ENCODE measurements around the gene SERTAD2.

The SERTAD2 gene

DNA sequence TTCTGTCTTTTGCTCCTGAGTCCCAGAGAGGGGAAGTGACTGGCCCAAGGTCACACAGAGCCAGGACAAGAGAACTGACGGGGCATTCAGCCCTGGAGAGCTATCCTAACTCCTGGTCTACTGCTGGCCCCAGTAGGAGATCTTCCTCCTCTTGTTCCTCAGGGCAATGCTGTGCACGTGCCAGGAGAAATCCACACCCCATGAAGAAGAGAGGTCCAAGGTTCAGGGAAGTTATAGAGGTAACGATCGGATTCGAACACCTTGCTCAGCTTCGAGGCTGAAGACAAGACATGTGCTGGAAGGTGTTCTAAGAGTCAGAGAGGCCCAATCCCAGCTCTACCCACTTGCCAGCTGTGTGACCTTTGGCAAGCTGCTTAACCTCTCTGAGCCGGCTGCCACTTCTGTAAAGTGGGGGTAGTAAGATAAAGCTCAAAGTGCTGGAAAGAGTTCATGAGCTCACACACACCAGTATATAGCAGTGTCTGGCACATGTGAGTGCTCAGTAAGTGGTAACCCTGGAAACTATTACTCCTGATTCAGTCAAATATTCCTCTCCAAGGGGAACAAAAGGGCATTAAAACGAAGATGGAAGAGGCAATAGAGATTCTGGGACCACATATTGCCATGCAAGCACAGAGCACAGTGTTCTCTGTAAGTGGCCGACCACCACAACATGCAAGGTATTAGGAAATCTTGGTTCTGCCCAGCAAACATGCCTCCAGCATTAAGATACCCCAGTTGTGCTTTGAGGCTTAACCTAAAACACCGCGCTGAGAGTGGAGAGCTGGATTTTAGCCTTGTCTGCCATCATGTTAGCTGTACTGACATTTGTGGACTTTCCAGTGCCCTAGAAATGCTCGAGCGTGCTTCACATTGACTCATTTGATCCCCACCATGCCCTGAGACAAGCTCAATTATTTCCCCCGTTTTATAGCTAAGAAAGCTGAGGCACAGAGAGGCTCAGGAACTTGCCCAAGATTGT lies 25.6 kb downstream of the SERTAD2 start:
- H3K4ac ChIP-seq (ENCODE audit: low read depth, low read length): no peak overlapping the region
- no peak for DNase-seq

DNA sequence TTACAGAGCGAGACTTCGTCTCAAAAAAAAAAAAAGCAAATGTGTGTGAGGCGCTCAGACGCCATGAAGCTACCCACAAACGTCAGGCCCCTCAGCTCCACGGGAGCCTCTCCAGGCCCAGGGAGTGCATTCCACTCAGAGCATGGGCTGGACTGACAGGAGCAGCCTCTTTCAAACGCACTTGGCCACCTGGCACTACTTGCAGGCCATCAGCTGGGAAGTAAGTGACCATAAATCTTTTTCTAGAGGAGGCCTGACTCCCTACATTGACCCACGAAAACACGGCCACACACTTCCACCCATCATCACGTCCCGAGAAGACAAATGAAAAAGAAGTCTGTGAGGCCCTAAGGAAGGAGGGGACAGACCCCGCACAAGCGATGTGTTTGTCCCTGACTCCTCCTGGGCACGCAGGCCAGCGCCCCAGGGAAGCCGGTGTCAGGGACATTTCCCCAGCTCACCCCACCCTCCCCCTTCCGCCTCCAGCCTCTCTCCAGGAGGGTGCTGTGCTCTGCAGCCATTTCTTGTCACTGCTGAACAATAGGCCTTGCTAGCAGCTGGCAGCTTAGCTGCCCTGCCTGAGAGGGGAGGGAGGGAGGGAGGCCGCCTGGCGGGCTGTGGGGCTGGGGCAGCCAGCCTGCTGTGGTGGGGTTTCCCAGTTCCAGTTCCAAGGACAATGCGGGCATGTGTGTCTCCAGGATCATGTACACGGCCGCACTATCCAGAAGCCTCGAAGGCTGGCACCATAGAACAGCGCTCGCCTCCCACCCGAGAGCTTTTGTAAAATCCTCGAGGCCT lies 26.6 kb downstream of the SERTAD2 start:
- no CpG with 5 or more reads among the region's 27 CpGs for WGBS (ENCODE audit: extremely low coverage, insufficient coverage, insufficient read length)
- H3K79me1 ChIP-seq (ENCODE audit: low read length): no peaks in the 10 kb centered on the region
- no peak overlapping the region for H2BK12ac ChIP-seq (ENCODE audit: low read length)
- no peak overlapping the region for H2AK5ac ChIP-seq (ENCODE audit: low read length)
- no peak overlapping the region for H2BK5ac ChIP-seq (ENCODE audit: low read depth, low read length, poor library complexity)
- no peak overlapping the region for H3K23ac ChIP-seq (ENCODE audit: low read length)
- H3K36me3 ChIP-seq (ENCODE audit: control insufficient read depth in 1 of 2, insufficient read depth in 2 of 2, low read length in 2 of 2): peaks cover 6 to 8% of the 10 kb centered on the region in 2 experiments
- no peak overlapping the region for H4K12ac ChIP-seq (ENCODE audit: low read depth, low read length)
- no peak overlapping the region for H3K14ac ChIP-seq (ENCODE audit: low read length)
- no peak overlapping the region for H3K4me2 ChIP-seq (ENCODE audit: low read length)
- H3K4ac ChIP-seq (ENCODE audit: low read depth, low read length): no peak overlapping the region
- no peak overlapping the region for H3K4me3 ChIP-seq (ENCODE audit: low read depth, low read length)
- H2BK120ac ChIP-seq (ENCODE audit: insufficient read depth, low read length, poor library complexity): no peak overlapping the region
- H3K9me3 ChIP-seq (ENCODE audit: insufficient read depth, low read depth, low read length): no peaks in the 10 kb centered on the region
- H3K9ac ChIP-seq (ENCODE audit: low read length): no peak overlapping the region
- H4K8ac ChIP-seq (ENCODE audit: low read depth, low read length): no peak overlapping the region
- no peak overlapping the region for H2AFZ ChIP-seq (ENCODE audit: insufficient read depth, low read length, poor library complexity)
- no peak overlapping the region for H4K91ac ChIP-seq (ENCODE audit: low read depth, low read length)
- H3K27ac ChIP-seq (ENCODE audit: low read depth, low read length): no peak overlapping the region
- H3K79me2 ChIP-seq (ENCODE audit: control insufficient read depth, insufficient read depth, low read length, poor library complexity): no peaks in the 10 kb centered on the region
- H3K4me1 ChIP-seq (ENCODE audit: control insufficient read depth in 1 of 2, insufficient read depth in 2 of 2, low read length in 2 of 2): no peaks in the 10 kb centered on the region
- no peak for DNase-seq
- no peak overlapping the region for H3K18ac ChIP-seq (ENCODE audit: low read length)
- H3K27me3 ChIP-seq (ENCODE audit: insufficient read depth, low read length): no peaks in the 10 kb centered on the region

More for the DNA sequence above, 25.6 kb downstream of the SERTAD2 start:
- H4K91ac ChIP-seq (ENCODE audit: low read depth, low read length): no peak overlapping the region
- no peak overlapping the region for H3K18ac ChIP-seq (ENCODE audit: low read length)
- no peaks in the 10 kb centered on the region for H3K9me3 ChIP-seq (ENCODE audit: insufficient read depth, low read depth, low read length)
- no peak overlapping the region for H2BK120ac ChIP-seq (ENCODE audit: insufficient read depth, low read length, poor library complexity)
- H3K4me3 ChIP-seq (ENCODE audit: low read depth, low read length): no peak overlapping the region
- H3K4me2 ChIP-seq (ENCODE audit: low read length): no peak overlapping the region
- H3K14ac ChIP-seq (ENCODE audit: low read length): no peak overlapping the region
- no CpG with 5 or more reads among the region's 14 CpGs for WGBS (ENCODE audit: extremely low coverage, insufficient coverage, insufficient read length)
- peaks cover 6 to 8% of the 10 kb centered on the region in 2 experiments for H3K36me3 ChIP-seq (ENCODE audit: control insufficient read depth in 1 of 2, insufficient read depth in 2 of 2, low read length in 2 of 2)
- H3K79me1 ChIP-seq (ENCODE audit: low read length): no peaks in the 10 kb centered on the region
- H3K23ac ChIP-seq (ENCODE audit: low read length): no peak overlapping the region
- no peaks in the 10 kb centered on the region for H3K79me2 ChIP-seq (ENCODE audit: control insufficient read depth, insufficient read depth, low read length, poor library complexity)
- no peak overlapping the region for H4K8ac ChIP-seq (ENCODE audit: low read depth, low read length)
- H3K4me1 ChIP-seq (ENCODE audit: control insufficient read depth in 1 of 2, insufficient read depth in 2 of 2, low read length in 2 of 2): no peaks in the 10 kb centered on the region
- H4K12ac ChIP-seq (ENCODE audit: low read depth, low read length): no peak overlapping the region
- H2AK5ac ChIP-seq (ENCODE audit: low read length): no peak overlapping the region
- no peak overlapping the region for H2BK5ac ChIP-seq (ENCODE audit: low read depth, low read length, poor library complexity)
- no peak overlapping the region for H2AFZ ChIP-seq (ENCODE audit: insufficient read depth, low read length, poor library complexity)
- no peak overlapping the region for H3K9ac ChIP-seq (ENCODE audit: low read length)
- H3K27me3 ChIP-seq (ENCODE audit: insufficient read depth, low read length): no peaks in the 10 kb centered on the region
- H2BK12ac ChIP-seq (ENCODE audit: low read length): no peak overlapping the region
- no peak overlapping the region for H3K27ac ChIP-seq (ENCODE audit: low read depth, low read length)

DNA sequence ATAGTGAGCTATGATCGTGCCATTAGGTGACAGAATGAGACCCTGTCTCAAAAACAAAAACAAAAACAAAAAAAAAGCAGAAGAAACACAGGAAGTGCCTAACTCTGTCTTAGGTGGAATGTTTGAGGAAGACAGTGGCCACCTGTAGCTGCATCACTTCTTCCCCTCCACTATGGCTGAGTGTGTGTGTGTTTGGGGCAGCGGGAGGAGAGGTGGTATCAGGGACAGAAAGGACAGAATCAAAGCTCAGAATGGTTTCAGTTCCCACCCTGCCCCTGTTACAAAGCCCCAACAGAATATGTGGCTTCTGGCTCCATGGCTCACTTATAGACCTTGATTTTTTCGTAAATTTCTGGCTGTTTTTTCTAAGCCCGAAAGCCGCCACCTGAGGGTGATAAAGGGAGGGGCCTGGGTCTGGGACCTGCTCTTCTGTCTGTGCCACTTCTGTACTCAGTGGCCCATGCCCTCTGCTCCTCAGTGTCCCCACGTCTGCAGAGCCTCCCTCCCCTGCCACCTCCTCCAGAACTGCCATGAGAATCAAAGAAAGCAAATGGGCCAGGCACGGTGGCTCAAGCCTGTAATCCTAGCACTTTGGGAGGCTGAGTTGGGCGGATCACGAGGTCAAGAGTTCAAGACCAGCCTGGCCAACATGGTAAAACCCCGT lies 27.4 kb downstream of the SERTAD2 start:
- H4K91ac ChIP-seq (ENCODE audit: low read depth, low read length): no peak overlapping the region
- no CpG with 5 or more reads among the region's 10 CpGs for WGBS (ENCODE audit: extremely low coverage, insufficient coverage, insufficient read length)

More for the DNA sequence above, 27.4 kb downstream of the SERTAD2 start:
- Histone ChIP-seq H3K4ac (ENCODE audit: low read depth, low read length) (no peak overlapping the region), H3K4me2 (ENCODE audit: low read length) (no peak overlapping the region), H3K27ac (ENCODE audit: low read depth, low read length) (no peak overlapping the region), H3K27me3 (ENCODE audit: insufficient read depth, low read length) (no peaks in the 10 kb centered on the region), H4K8ac (ENCODE audit: low read depth, low read length) (no peak overlapping the region), H2AFZ (ENCODE audit: insufficient read depth, low read length, poor library complexity) (no peak overlapping the region), H2BK12ac (ENCODE audit: low read length) (no peak overlapping the region), H3K9ac (ENCODE audit: low read length) (no peak overlapping the region), H2AK5ac (ENCODE audit: low read length) (no peak overlapping the region), H3K23ac (ENCODE audit: low read length) (no peak overlapping the region), H3K36me3 (ENCODE audit: control insufficient read depth in 1 of 2, insufficient read depth in 2 of 2, low read length in 2 of 2) (peaks cover 5 to 8% of the 10 kb centered on the region in 2 experiments), H3K4me1 (ENCODE audit: control insufficient read depth in 1 of 2, insufficient read depth in 2 of 2, low read length in 2 of 2) (no peaks in the 10 kb centered on the region), H3K4me3 (ENCODE audit: low read depth, low read length) (no peak overlapping the region), H3K79me2 (ENCODE audit: control insufficient read depth, insufficient read depth, low read length, poor library complexity) (no peaks in the 10 kb centered on the region), H2BK5ac (ENCODE audit: low read depth, low read length, poor library complexity) (no peak overlapping the region), H3K14ac (ENCODE audit: low read length) (no peak overlapping the region), H4K12ac (ENCODE audit: low read depth, low read length) (no peak overlapping the region), H3K18ac (ENCODE audit: low read length) (no peak overlapping the region), H3K79me1 (ENCODE audit: low read length) (no peaks in the 10 kb centered on the region), H2BK120ac (ENCODE audit: insufficient read depth, low read length, poor library complexity) (no peak overlapping the region), H3K9me3 (ENCODE audit: insufficient read depth, low read depth, low read length) (no peaks in the 10 kb centered on the region)
- no peak for DNase-seq

All from trophoblast cell (in vitro differentiated cells and primary cell).